ENCODE results near the gene SORBS1. TPM values are rescaled to one million over a fixed set of nuclear protein-coding genes. Genes with fewer than 3 reads are reported as not detected.

SORBS1 gene
- total and polyA plus RNA-seq, 2 of the 13 experiments (the other 11 are each of a cell fraction or from before 2014, with no cell fraction given) = 16.8 to 39.8 TPM

DNA sequence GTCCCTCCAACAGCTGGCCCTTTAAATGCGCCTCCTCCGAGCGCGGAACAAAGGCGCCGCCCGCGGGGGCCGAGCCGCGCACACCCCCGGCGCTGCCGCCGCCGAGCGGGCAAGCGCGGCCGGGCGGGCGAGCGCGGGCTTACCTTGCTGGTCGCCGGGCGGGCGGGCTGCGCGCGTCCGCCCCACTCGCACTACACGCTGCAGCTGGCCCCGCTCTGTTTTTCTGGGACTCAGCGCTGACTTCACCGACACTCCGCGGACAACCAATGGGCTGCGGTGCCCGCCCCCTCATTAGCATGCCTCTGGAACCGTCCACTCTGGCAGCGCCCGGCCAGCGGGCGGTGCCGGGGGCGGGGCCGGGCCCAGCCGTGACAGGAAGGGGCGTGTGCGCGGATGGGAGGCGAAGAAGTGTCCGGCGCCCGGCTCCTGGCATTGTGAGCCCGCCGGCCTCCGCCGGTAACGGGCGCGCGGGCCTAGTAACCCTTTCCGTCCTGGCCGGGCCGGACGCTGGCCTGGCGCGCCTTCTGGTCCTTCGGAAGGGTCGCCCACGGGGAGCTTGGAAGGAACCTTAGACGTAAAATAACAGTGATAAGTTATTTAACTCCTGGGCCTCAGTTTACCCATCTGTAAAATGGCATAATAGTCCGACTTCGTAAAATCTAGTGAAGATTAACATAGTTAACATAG, at the start of gene SORBS1 (continued):
- TF ChIP-seq, protein P1, sequence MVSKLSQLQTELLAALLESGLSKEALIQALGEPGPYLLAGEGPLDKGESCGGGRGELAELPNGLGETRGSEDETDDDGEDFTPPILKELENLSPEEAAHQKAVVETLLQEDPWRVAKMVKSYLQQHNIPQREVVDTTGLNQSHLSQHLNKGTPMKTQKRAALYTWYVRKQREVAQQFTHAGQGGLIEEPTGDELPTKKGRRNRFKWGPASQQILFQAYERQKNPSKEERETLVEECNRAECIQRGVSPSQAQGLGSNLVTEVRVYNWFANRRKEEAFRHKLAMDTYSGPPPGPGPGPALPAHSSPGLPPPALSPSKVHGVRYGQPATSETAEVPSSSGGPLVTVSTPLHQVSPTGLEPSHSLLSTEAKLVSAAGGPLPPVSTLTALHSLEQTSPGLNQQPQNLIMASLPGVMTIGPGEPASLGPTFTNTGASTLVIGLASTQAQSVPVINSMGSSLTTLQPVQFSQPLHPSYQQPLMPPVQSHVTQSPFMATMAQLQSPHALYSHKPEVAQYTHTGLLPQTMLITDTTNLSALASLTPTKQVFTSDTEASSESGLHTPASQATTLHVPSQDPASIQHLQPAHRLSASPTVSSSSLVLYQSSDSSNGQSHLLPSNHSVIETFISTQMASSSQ (IDR thresholded peaks at IDR 0.05; ENCODE audit: low read depth) = no peak
- TF ChIP-seq, protein P1 (CRISPR knock-in tag; IDR thresholded peaks at IDR 0.05; ENCODE audit: borderline replicate concordance) = no peak
- TF ChIP-seq, protein P2, sequence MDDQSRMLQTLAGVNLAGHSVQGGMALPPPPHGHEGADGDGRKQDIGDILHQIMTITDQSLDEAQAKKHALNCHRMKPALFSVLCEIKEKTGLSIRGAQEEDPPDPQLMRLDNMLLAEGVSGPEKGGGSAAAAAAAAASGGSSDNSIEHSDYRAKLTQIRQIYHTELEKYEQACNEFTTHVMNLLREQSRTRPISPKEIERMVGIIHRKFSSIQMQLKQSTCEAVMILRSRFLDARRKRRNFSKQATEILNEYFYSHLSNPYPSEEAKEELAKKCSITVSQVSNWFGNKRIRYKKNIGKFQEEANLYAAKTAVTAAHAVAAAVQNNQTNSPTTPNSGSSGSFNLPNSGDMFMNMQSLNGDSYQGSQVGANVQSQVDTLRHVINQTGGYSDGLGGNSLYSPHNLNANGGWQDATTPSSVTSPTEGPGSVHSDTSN (CRISPR knock-in tag; IDR thresholded peaks at IDR 0.05; ENCODE audit: borderline replicate concordance) = no peak
- no peak for TF ChIP-seq ZNF674 (CRISPR knock-in tag; IDR thresholded peaks at IDR 0.05; ENCODE audit: low read depth)
- TF ChIP-seq SRY (CRISPR knock-in tag; IDR thresholded peaks at IDR 0.05) = no peak; the same call in 1 of the 2 replicates
- TF ChIP-seq ZNF274 (CRISPR knock-in tag; IDR thresholded peaks at IDR 0.05) = no peak
- TF ChIP-seq, protein P3, sequence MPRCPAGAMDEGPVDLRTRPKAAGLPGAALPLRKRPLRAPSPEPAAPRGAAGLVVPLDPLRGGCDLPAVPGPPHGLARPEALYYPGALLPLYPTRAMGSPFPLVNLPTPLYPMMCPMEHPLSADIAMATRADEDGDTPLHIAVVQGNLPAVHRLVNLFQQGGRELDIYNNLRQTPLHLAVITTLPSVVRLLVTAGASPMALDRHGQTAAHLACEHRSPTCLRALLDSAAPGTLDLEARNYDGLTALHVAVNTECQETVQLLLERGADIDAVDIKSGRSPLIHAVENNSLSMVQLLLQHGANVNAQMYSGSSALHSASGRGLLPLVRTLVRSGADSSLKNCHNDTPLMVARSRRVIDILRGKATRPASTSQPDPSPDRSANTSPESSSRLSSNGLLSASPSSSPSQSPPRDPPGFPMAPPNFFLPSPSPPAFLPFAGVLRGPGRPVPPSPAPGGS (CRISPR knock-in tag; IDR thresholded peaks at IDR 0.05) = 0 out of 2 replicates have a peak, but pooled peaks have one; percentile 47
- TF ChIP-seq, protein P4, sequence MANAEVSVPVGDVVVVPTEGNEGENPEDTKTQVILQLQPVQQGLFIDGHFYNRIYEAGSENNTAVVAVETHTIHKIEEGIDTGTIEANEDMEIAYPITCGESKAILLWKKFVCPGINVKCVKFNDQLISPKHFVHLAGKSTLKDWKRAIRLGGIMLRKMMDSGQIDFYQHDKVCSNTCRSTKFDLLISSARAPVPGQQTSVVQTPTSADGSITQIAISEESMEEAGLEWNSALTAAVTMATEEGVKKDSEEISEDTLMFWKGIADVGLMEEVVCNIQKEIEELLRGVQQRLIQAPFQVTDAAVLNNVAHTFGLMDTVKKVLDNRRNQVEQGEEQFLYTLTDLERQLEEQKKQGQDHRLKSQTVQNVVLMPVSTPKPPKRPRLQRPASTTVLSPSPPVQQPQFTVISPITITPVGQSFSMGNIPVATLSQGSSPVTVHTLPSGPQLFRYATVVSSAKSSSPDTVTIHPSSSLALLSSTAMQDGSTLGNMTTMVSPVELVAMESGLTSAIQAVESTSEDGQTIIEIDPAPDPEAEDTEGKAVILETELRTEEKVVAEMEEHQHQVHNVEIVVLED (CRISPR knock-in tag; IDR thresholded peaks at IDR 0.05; ENCODE audit: borderline replicate concordance) = peak; percentile 47
- TF ChIP-seq, protein P5, sequence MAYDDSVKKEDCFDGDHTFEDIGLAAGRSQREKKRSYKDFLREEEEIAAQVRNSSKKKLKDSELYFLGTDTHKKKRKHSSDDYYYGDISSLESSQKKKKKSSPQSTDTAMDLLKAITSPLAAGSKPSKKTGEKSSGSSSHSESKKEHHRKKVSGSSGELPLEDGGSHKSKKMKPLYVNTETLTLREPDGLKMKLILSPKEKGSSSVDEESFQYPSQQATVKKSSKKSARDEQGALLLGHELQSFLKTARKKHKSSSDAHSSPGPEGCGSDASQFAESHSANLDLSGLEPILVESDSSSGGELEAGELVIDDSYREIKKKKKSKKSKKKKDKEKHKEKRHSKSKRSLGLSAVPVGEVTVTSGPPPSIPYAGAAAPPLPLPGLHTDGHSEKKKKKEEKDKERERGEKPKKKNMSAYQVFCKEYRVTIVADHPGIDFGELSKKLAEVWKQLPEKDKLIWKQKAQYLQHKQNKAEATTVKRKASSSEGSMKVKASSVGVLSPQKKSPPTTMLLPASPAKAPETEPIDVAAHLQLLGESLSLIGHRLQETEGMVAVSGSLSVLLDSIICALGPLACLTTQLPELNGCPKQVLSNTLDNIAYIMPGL (CRISPR knock-in tag; IDR thresholded peaks at IDR 0.05; ENCODE audit: borderline replicate concordance in 1 of 2, low read depth in 1 of 2) = peak in 1 of 2 experiments; percentile 20; a peak in 2 of 4 replicates
- no peak for TF ChIP-seq CCAR2 (optimal IDR thresholded peaks at IDR 0.05; ENCODE audit: low read depth, low read length)
- TF ChIP-seq, protein P6, sequence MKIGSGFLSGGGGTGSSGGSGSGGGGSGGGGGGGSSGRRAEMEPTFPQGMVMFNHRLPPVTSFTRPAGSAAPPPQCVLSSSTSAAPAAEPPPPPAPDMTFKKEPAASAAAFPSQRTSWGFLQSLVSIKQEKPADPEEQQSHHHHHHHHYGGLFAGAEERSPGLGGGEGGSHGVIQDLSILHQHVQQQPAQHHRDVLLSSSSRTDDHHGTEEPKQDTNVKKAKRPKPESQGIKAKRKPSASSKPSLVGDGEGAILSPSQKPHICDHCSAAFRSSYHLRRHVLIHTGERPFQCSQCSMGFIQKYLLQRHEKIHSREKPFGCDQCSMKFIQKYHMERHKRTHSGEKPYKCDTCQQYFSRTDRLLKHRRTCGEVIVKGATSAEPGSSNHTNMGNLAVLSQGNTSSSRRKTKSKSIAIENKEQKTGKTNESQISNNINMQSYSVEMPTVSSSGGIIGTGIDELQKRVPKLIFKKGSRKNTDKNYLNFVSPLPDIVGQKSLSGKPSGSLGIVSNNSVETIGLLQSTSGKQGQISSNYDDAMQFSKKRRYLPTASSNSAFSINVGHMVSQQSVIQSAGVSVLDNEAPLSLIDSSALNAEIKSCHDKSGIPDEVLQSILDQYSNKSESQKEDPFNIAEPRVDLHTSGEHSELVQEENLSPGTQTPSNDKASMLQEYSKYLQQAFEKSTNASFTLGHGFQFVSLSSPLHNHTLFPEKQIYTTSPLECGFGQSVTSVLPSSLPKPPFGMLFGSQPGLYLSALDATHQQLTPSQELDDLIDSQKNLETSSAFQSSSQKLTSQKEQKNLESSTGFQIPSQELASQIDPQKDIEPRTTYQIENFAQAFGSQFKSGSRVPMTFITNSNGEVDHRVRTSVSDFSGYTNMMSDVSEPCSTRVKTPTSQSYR (CRISPR knock-in tag; IDR thresholded peaks at IDR 0.05; ENCODE audit: borderline replicate concordance) = no peak
- TF ChIP-seq YY1 (IDR thresholded peaks at IDR 0.05; ENCODE audit: insufficient read depth, insufficient replicate concordance, low read depth, low read length) = peak; percentile 47
